HEK293T (cell line): ENCODE measurements around the gene MTA3.
A peak's percentile ranks its signal among the peaks of the same experiment; 100 is the strongest.
"Not testable (repeated sequence)": the region's sequence is repeated elsewhere in the genome, so short reads cannot be mapped to it uniquely, and the experiment has no call there.

ENCODE experiments used
- CTCF ChIA-PET: fragments of 350-600 bp; formaldehyde crosslinking; extraction: SDS; loops from one replicate; lab custom pipeline; 2021; ENCODE audit warnings: antibody characterized with exemption, inconsistent platforms; lab: Yijun Ruan, JAX
- POLR2A ChIA-PET: fragments of 350-600 bp; formaldehyde crosslinking; extraction: SDS; loops from one replicate; lab custom pipeline; 2020; ENCODE audit warnings: antibody characterized with exemption, inconsistent platforms; lab: Yijun Ruan, JAX
- DNase-seq: peaks from one replicate; pipeline ENCODE4 v3.0.0; 2012; ENCODE audit warnings: mixed read lengths; ENCODE audit errors: extremely low spot score
- ARNT ChIP-seq: fragments of 450-650 bp; IDR thresholded peaks from 2 replicates; pipeline ENCODE4 v1.6.1; 2017; ENCODE audit warnings: mild to moderate bottlenecking
- BHLHE40 ChIP-seq: fragments of 450-650 bp; IDR thresholded peaks from 2 replicates; pipeline ENCODE4 v1.6.1; 2016; ENCODE audit warnings: mild to moderate bottlenecking, moderate library complexity, borderline replicate concordance
- CTBP1 ChIP-seq: fragments of 450-650 bp; IDR thresholded peaks from 2 replicates; pipeline ENCODE4 v1.6.1; 2016; ENCODE audit warnings: borderline replicate concordance
- ELF4 ChIP-seq: fragments of 450-650 bp; IDR thresholded peaks from 2 replicates; pipeline ENCODE4 v1.6.1; 2017; ENCODE audit warnings: antibody characterized with exemption
- FOXA1 ChIP-seq: fragments of 450-650 bp; IDR thresholded peaks from 2 replicates; pipeline ENCODE4 v1.6.1; 2016; ENCODE audit warnings: mild to moderate bottlenecking
- FOXK2 ChIP-seq: fragments of 450-650 bp; IDR thresholded peaks from 2 replicates; pipeline ENCODE4 v1.6.1; 2016; ENCODE audit warnings: mild to moderate bottlenecking
- FOXM1 ChIP-seq: fragments of 450-650 bp; IDR thresholded peaks from 2 replicates; pipeline ENCODE4 v1.6.1; 2017; ENCODE audit warnings: mild to moderate bottlenecking, borderline replicate concordance
- HDGF ChIP-seq: fragments of 450-650 bp; IDR thresholded peaks from 2 replicates; pipeline ENCODE4 v1.6.1; 2017; ENCODE audit warnings: antibody characterized with exemption, borderline replicate concordance
- L3MBTL2 ChIP-seq: fragments of 450-650 bp; conservative IDR thresholded peaks from 2 replicates; pipeline ENCODE4 v1.6.1; 2016; ENCODE audit warnings: mild to moderate bottlenecking
- LEF1 ChIP-seq: fragments of 450-650 bp; IDR thresholded peaks from 2 replicates; pipeline ENCODE4 v1.6.1; 2017; ENCODE audit warnings: mild to moderate bottlenecking, borderline replicate concordance
- NFRKB ChIP-seq: fragments of 450-650 bp; IDR thresholded peaks from 2 replicates; pipeline ENCODE4 v1.6.1; 2016; ENCODE audit warnings: mild to moderate bottlenecking, moderate library complexity
- SP1 ChIP-seq: fragments of 450-650 bp; IDR thresholded peaks from 2 replicates; pipeline ENCODE4 v1.6.1; 2017
- SUZ12 ChIP-seq: fragments of 450-650 bp; IDR thresholded peaks from 2 replicates; pipeline ENCODE4 v1.6.1; 2016; ENCODE audit warnings: mild to moderate bottlenecking
- TARDBP ChIP-seq: fragments of 450-650 bp; IDR thresholded peaks from 2 replicates; pipeline ENCODE4 v1.6.1; 2016
- ZNF384 ChIP-seq: fragments of 450-650 bp; IDR thresholded peaks from 2 replicates; pipeline ENCODE4 v1.6.1; 2016
- TF ChIP-seq, protein P1 (sequence below): fragments of 450-650 bp; IDR thresholded peaks from 2 replicates; pipeline ENCODE4 v1.6.1; 2016

The MTA3 gene

DNA sequence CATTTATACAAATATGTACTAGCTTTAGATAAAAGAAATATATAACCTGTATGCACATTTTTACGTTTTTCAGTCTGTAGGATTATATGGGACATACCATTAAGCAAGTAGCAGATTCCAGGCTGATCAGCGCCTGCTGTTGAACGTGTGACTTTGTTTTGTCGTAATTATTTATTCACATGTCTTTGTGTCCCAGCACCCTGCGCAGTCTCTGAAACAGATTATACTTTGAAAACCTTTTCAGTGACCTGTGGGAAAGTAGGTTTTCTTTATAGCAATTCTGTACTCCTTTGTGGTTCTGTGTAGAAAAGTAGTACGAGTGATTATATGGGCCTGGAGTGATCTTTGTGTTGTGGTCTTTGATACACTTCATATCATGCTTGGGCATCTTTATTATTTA, 68.5 kb downstream of the MTA3 start:
- no peak for TF ChIP-seq LEF1
- no peak for TF ChIP-seq NFRKB
- no peak for TF ChIP-seq L3MBTL2
- TF ChIP-seq ELF4: no peak
- TF ChIP-seq SP1: no peak
- TF ChIP-seq HDGF: no peak
- TF ChIP-seq SUZ12: no peak
- TF ChIP-seq, protein P1, sequence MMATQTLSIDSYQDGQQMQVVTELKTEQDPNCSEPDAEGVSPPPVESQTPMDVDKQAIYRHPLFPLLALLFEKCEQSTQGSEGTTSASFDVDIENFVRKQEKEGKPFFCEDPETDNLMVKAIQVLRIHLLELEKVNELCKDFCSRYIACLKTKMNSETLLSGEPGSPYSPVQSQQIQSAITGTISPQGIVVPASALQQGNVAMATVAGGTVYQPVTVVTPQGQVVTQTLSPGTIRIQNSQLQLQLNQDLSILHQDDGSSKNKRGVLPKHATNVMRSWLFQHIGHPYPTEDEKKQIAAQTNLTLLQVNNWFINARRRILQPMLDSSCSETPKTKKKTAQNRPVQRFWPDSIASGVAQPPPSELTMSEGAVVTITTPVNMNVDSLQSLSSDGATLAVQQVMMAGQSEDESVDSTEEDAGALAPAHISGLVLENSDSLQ: no peak
- no peak for TF ChIP-seq BHLHE40
- no peak for TF ChIP-seq TARDBP

DNA sequence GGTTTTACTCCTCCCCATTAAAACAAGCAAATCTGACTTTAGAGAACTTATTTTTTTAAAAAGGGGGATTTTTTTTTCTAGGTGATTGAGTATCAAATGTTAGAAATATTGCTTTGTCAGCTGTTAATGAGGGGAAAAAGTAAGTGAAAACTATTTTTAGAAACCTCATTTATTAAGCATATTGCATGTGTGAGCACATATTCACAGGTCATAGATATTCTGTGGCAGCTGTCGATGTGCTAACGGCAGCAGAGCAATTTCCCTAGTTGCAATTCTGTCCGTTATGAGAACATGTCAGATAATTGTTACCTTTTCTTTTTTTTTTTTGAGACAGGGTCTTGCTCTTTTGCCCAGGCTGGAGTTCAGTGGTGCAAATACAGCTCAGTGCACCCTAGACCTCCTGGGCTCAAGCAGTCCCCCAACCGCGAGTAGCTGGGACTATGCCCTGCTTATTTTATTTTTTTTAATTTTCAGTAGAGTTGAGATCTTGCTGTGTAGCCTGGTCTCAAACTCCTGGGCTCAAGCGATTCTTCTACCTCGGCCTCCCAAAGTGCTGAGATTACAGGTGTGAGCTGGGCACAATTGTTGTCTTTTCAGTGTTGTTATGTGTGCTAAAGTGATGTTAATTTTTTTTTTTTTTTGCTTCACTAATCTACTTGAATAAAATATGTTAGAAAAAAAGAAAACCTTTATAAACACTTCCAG, 69.8 kb downstream of the MTA3 start:
- no peak for TF ChIP-seq FOXA1
- TF ChIP-seq SUZ12: no peak
- TF ChIP-seq, protein P1: no peak
- no peak for TF ChIP-seq ARNT
- no peak for TF ChIP-seq LEF1
- TF ChIP-seq L3MBTL2: no peak
- TF ChIP-seq CTBP1: no peak
- no peak for TF ChIP-seq HDGF
- TF ChIP-seq ZNF384: no peak
- TF ChIP-seq ELF4: no peak
- no peak for TF ChIP-seq FOXM1
- TF ChIP-seq FOXK2: no peak
- no peak for TF ChIP-seq TARDBP
- no peak for TF ChIP-seq SP1
- TF ChIP-seq BHLHE40: no peak
- TF ChIP-seq NFRKB: no peak
- no peak for DNase-seq
- ChIA-PET POLR2A (no interaction called here), CTCF (interaction anchor here (0.6 to 1.2 kb wide), 2 partner anchors 21 to 25 kb away, joined by 3 to 5 read pairs; no protein-coding TSS in a partner anchor)

More for the DNA sequence above, 68.5 kb downstream of the MTA3 start:
- ChIA-PET CTCF (no interaction called here), POLR2A (no interaction called here)
- no peak for DNase-seq

DNA sequence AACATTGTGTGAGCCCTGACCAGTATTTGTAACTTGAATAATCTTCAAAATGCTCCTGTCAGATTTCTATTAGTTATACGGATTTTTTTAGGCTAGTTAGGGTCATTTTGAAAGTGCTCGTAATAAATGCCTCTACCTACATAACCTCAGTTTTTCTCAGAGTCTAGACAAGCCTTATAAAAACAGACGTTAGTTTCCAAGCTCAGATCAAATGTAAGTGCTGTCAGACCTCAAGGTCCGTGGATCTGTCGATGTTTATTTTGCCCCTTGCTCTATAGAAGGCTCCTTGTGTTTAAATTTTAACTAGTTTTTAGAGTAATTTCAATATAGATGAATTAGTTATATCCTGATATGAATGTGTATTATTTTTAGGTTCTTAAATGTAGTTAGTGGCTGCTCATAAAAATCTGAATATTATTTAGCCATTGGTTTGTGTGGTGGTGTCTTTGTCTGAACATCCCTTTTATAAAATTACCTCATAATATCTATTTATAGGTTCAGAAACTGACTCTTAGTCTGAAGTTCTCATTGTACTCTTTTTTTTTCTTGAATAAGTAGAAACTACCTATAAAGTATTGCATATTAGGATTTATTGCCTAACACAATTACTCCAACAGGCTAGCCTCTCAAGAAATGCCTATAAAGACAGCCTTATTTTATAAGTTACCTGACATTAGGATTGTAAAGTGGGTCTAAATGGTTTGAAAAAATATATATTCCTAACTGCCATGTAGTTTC, 71.1 kb downstream of the MTA3 start:
- POLR2A ChIA-PET: no interaction called here
- CTCF ChIA-PET: interaction anchor here (0.8 kb wide), 1 partner anchor 23 kb away, joined by 3 read pairs; no protein-coding TSS in a partner anchor
- no peak for TF ChIP-seq SUZ12
- no peak for TF ChIP-seq FOXK2
- no peak for TF ChIP-seq FOXA1
- TF ChIP-seq, protein P1: peak; percentile 28; the same call in 1 of the 2 replicates
- TF ChIP-seq ARNT: no peak
- TF ChIP-seq BHLHE40: no peak
- no peak for TF ChIP-seq FOXM1
- no peak for TF ChIP-seq ELF4
- TF ChIP-seq L3MBTL2: no peak
- TF ChIP-seq NFRKB: no peak
- peak; percentile 66 for TF ChIP-seq ZNF384
- no peak for TF ChIP-seq TARDBP
- TF ChIP-seq HDGF: no peak
- DNase-seq: peak; percentile 14

DNA sequence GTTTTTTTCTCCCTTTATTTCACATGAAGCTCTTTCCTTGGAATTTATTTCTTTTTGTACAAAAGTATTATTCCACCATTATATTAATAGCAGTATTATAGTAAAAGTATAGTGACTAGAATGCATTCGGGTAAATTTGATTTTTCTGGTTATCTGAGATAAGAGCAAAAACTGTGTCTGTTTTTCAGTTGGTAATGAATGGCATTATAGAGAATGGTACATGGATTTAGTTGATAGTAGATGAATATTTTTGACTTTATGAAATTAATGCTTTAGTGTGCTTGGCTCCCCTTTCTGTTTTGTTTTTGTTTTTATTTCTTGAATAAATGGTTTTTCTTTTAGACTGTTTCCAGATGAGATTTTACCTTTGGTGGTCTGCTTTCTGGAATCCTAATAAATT, 71.8 kb downstream of the MTA3 start:
- ChIA-PET CTCF (no interaction called here), POLR2A (no interaction called here)
- DNase-seq: no peak
- TF ChIP-seq SP1 (no peak), L3MBTL2 (no peak), FOXA1 (no peak), FOXM1 (no peak), LEF1 (no peak), ELF4 (no peak), TARDBP (no peak)

DNA sequence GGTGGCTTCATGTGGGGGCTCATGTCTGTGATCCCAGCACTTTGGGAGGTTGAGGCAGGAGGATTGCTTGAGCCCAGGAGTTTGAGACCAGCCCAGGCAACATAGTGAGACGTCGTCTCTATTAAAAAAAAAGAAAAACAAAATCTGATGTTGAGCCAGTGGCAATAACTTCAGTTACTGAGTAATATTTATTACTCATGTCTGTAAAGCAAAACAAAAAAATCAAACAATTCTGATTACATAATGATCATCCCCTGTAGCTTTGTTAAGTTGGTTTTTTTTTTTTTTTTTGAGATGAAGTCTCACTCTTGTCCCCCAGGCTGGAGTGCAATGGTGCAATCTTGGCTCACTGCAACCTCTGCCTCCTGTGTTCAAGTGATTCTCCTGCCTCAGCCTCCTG, 73.9 kb downstream of the MTA3 start:
- CTCF ChIA-PET, DNase-seq, POLR2A ChIA-PET: not testable (repeated sequence)

DNA sequence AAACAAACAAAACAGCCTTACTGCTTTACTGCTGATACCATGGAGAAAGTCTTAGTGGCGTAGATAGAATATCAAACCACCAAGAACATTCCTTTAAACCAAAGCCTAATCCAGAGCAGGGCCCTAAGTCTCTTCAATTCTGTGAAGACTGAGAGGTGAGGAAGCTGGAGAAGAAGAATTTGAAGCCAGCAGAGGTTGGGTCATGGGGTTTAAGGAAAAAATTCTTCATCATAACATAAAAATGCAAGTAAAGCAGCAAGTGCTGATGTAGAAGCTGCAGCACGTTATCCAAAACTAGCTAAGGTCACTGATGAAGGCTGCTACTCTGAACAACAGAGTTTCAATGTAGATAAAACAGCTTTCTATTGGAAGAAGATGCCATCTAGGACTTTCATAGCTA, 77.1 kb downstream of the MTA3 start:
- TF ChIP-seq ELF4 (no peak), TARDBP (no peak), BHLHE40 (no peak), HDGF (no peak), NFRKB (no peak), LEF1 (no peak), CTBP1 (no peak), ARNT (no peak), SUZ12 (no peak), L3MBTL2 (no peak), FOXA1 (no peak), FOXM1 (no peak), ZNF384 (no peak), FOXK2 (no peak), SP1 (no peak)
- TF ChIP-seq, protein P1: no peak
- CTCF ChIA-PET: no interaction called here
- POLR2A ChIA-PET: no interaction called here
- DNase-seq: no peak
